K562 (cell line): ENCODE results near the gene ADGRL3.

Experiments used
- POLR2AphosphoS5 ChIP-seq: IDR thresholded peaks from 2 replicates; pipeline ENCODE4 v1.6.1; 2011; ENCODE audit warnings: mild to moderate bottlenecking, low read depth, low read length, moderate library complexity; ENCODE audit not compliant: control insufficient read depth, insufficient read depth
- TOE1 ChIP-seq, 2 experiments: fragments of 450-650 bp in 1 of 2; sonication (generic) in 1 of 2; formaldehyde crosslinking in 1 of 2; IDR thresholded peaks; 2 replicates each; pipeline versions ENCODE4 v1.7.1 to v1.8.0; 2016 to 2022; ENCODE audit warnings: borderline replicate concordance in 2 of 2, mild to moderate bottlenecking in 2 of 2, antibody characterized with exemption in 1 of 2, inconsistent platforms in 1 of 2, low read depth in 1 of 2, missing genetic modification reagents in 1 of 2, moderate library complexity in 1 of 2
- TF ChIP-seq, protein P1 (sequence below): fragments of 250-450 bp; sonication (Bioruptor Pico); IDR thresholded peaks from 2 replicates; pipeline ENCODE4 v1.5.0; 2021; ENCODE audit warnings: mild to moderate bottlenecking, borderline replicate concordance

DNA sequence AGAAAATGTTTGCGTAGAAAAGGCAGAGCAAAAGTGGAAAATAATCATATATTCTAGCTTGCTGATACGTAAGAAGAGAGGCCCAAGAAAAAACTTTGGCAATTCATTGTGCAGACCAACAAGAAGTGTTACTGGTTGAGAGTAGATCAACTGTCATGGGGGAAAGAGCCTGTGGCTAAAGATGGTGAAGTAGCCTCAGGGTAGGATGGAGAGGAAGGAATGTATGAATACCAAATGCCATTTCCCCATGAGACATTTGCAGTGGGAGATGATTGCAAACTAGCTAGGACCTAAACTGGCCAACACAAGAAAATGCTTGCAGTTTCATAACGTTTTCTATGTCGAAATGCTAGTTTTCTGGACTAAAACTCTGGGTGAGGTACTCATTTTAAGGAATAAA is 47.7 kb upstream of the ADGRL3 start:
- TF ChIP-seq POLR2AphosphoS5 (no peak), TOE1 (IDR thresholded peaks at IDR 0.05; ENCODE audit: borderline replicate concordance) (no peak), TOE1 (CRISPR knock-in tag; IDR thresholded peaks at IDR 0.05; ENCODE audit: borderline replicate concordance, low read depth) (no peak)
- TF ChIP-seq, protein P1, sequence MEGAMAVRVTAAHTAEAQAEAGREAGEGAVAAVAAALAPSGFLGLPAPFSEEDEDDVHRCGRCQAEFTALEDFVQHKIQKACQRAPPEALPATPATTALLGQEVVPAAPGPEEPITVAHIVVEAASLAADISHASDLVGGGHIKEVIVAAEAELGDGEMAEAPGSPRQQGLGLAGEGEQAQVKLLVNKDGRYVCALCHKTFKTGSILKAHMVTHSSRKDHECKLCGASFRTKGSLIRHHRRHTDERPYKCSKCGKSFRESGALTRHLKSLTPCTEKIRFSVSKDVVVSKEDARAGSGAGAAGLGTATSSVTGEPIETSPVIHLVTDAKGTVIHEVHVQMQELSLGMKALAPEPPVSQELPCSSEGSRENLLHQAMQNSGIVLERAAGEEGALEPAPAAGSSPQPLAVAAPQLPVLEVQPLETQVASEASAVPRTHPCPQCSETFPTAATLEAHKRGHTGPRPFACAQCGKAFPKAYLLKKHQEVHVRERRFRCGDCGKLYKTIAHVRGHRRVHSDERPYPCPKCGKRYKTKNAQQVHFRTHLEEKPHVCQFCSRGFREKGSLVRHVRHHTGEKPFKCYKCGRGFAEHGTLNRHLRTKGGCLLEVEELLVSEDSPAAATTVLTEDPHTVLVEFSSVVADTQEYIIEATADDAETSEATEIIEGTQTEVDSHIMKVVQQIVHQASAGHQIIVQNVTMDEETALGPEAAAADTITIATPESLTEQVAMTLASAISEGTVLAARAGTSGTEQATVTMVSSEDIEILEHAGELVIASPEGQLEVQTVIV (CRISPR knock-in tag) = no peak
